ENCODE results near the gene PPT2. TPM values are rescaled to one million over a fixed set of nuclear protein-coding genes. Genes with fewer than 3 reads are reported as not detected.

Gene PPT2
- 35.3 TPM for polyA plus RNA-seq (2013)

GRCh38 chr6:32153564-32154513 lies at the start of gene PPT2:
TSS of gene PPT2 (plus strand) at chr6:32154141. CDS start at chr6:32154595, 454 bp downstream.
- Histone ChIP-seq H3K27me3 (replicated peaks in 2 of 5; ENCODE audit: control insufficient read depth in 4 of 5, insufficient read depth in 5 of 5, low read length in 4 of 5) (peaks cover 0 to 21% (median 12%) of the 10 kb centered on the region in 5 experiments), H3K4me3 (ENCODE audit: control insufficient read depth in 1 of 7, extremely low read depth in 1 of 7, insufficient read depth in 4 of 7, low read depth in 2 of 7, low read length in 6 of 7) (peak within 1 kb of the TSS; percentile 53 to 96 (median 85)), H3K36me3 (ENCODE audit: control insufficient read depth in 4 of 4, insufficient read depth in 4 of 4, low read length in 3 of 4) (peaks cover 5 to 28% (median 18%) of the 10 kb centered on the region in 4 experiments), H3K9me3 (ENCODE audit: control extremely low read depth in 1 of 5, control insufficient read depth in 4 of 5, insufficient read depth in 2 of 5, low read depth in 1 of 5, low read length in 4 of 5) (no peaks in the 10 kb centered on the region), H3K27ac (ENCODE audit: insufficient read depth in 1 of 2, low read depth in 1 of 2, low read length in 2 of 2, poor library complexity in 1 of 2, severe bottlenecking in 2 of 2) (peak within 1 kb of the TSS; percentile 86 to 88), H3K4me1 (ENCODE audit: control extremely low read depth in 1 of 4, control insufficient read depth in 4 of 4, insufficient read depth in 4 of 4, low read length in 3 of 4) (peaks cover 0 to 51% (median 36%) of the 10 kb centered on the region in 4 experiments)
- CTCF ChIA-PET = interaction anchor here (0.6 to 3.0 kb wide), 8 partner anchors 11 to 39 kb away, joined by 3 to 18 read pairs (median 6); partner anchors contain the start of genes EGFL8, FKBPL and GPSM3
- POLR2A ChIA-PET = interaction anchor here (0.8 to 1.1 kb wide), 2 partner anchors 36 to 39 kb away, joined by 3 to 4 read pairs; partner anchors contain the start of genes GPSM3 and PBX2
- WGBS (ENCODE audit: insufficient coverage) = 2% methylated on average over 34 of the region's 52 CpGs
- DNase-seq = peak; percentile 93 to 97 (median 97)

DNA sequence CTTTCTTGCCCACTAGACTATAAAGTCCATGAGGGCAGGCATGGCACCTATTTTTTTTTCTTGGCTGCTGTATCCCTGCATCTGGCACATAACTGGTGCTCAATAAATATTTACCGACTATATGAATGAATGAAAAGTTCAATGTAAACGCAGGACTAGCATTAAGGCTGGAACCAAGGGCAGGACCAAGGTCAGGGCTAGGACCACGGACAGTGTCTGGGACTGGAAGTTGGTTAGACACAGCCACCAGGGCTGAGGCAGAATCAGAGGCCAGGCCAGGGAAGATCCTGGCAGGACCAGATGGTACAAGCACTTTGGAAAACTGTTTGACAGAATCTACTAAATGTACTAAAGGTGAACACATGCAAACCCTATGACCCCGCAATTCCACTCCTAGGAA lies 48.5 kb upstream of the PPT2 start:
- CTCF ChIA-PET = no interaction called here

GRCh38 chr6:32107406-32107805 lies 46.5 kb upstream of the PPT2 start:
- Histone ChIP-seq H3K27ac (ENCODE audit: insufficient read depth in 1 of 2, low read depth in 1 of 2, low read length in 2 of 2, poor library complexity in 1 of 2, severe bottlenecking in 2 of 2) (no peak overlapping the region), H3K9me3 (ENCODE audit: control extremely low read depth in 1 of 5, control insufficient read depth in 4 of 5, insufficient read depth in 2 of 5, low read depth in 1 of 5, low read length in 4 of 5) (no peaks in the 10 kb centered on the region), H3K4me1 (ENCODE audit: control extremely low read depth in 1 of 4, control insufficient read depth in 4 of 4, insufficient read depth in 4 of 4, low read length in 3 of 4) (peaks cover 0 to 27% (median 19%) of the 10 kb centered on the region in 4 experiments), H3K36me3 (ENCODE audit: control insufficient read depth in 4 of 4, insufficient read depth in 4 of 4, low read length in 3 of 4) (peaks cover 0 to 2% (median 0%) of the 10 kb centered on the region in 4 experiments), H3K4me3 (ENCODE audit: control insufficient read depth in 1 of 7, extremely low read depth in 1 of 7, insufficient read depth in 4 of 7, low read depth in 2 of 7, low read length in 6 of 7) (no peak overlapping the region), H3K27me3 (replicated peaks in 2 of 5; ENCODE audit: control insufficient read depth in 4 of 5, insufficient read depth in 5 of 5, low read length in 4 of 5) (peaks cover 0 to 14% (median 0%) of the 10 kb centered on the region in 5 experiments)
- CTCF ChIA-PET = interaction anchor here (2.7 kb wide), 1 partner anchor 11 kb away, joined by 7 read pairs; no protein-coding TSS in a partner anchor
- no CpG with 5 or more reads among the region's 1 CpG for WGBS (ENCODE audit: insufficient coverage)
- POLR2A ChIA-PET = no interaction called here
- DNase-seq = no peak

More for the DNA sequence above, 48.5 kb upstream of the PPT2 start:
- Histone ChIP-seq H3K4me1 (ENCODE audit: control extremely low read depth in 1 of 4, control insufficient read depth in 4 of 4, insufficient read depth in 4 of 4, low read length in 3 of 4) (peaks cover 0 to 27% (median 19%) of the 10 kb centered on the region in 4 experiments), H3K27me3 (replicated peaks in 2 of 5; ENCODE audit: control insufficient read depth in 4 of 5, insufficient read depth in 5 of 5, low read length in 4 of 5) (peaks cover 0 to 14% (median 0%) of the 10 kb centered on the region in 5 experiments), H3K9me3 (ENCODE audit: control extremely low read depth in 1 of 5, control insufficient read depth in 4 of 5, insufficient read depth in 2 of 5, low read depth in 1 of 5, low read length in 4 of 5) (no peaks in the 10 kb centered on the region), H3K36me3 (ENCODE audit: control insufficient read depth in 4 of 4, insufficient read depth in 4 of 4, low read length in 3 of 4) (no peaks in the 10 kb centered on the region), H3K27ac (ENCODE audit: insufficient read depth in 1 of 2, low read depth in 1 of 2, low read length in 2 of 2, poor library complexity in 1 of 2, severe bottlenecking in 2 of 2) (no peak overlapping the region), H3K4me3 (ENCODE audit: control insufficient read depth in 1 of 7, extremely low read depth in 1 of 7, insufficient read depth in 4 of 7, low read depth in 2 of 7, low read length in 6 of 7) (no peak overlapping the region)
- POLR2A ChIA-PET = no interaction called here
- no peak for DNase-seq
- 94% methylated on average over 4 of the region's 4 CpGs for WGBS (ENCODE audit: insufficient coverage)

GRCh38 chr6:32108094-32108627 lies 45.8 kb upstream of the PPT2 start:
- 8% methylated on average over 12 of the region's 15 CpGs for WGBS (ENCODE audit: insufficient coverage)
- peak in 1 of 3 donors; percentile 23 for DNase-seq
- Histone ChIP-seq H3K4me1 (ENCODE audit: control extremely low read depth in 1 of 4, control insufficient read depth in 4 of 4, insufficient read depth in 4 of 4, low read length in 3 of 4) (peaks cover 0 to 27% (median 19%) of the 10 kb centered on the region in 4 experiments), H3K4me3 (ENCODE audit: control insufficient read depth in 1 of 7, extremely low read depth in 1 of 7, insufficient read depth in 4 of 7, low read depth in 2 of 7, low read length in 6 of 7) (peak overlapping the region in 1 of 7 experiments; percentile 7), H3K9me3 (ENCODE audit: control extremely low read depth in 1 of 5, control insufficient read depth in 4 of 5, insufficient read depth in 2 of 5, low read depth in 1 of 5, low read length in 4 of 5) (no peaks in the 10 kb centered on the region), H3K27ac (ENCODE audit: insufficient read depth in 1 of 2, low read depth in 1 of 2, low read length in 2 of 2, poor library complexity in 1 of 2, severe bottlenecking in 2 of 2) (no peak overlapping the region), H3K27me3 (replicated peaks in 2 of 5; ENCODE audit: control insufficient read depth in 4 of 5, insufficient read depth in 5 of 5, low read length in 4 of 5) (peaks cover 0 to 14% (median 0%) of the 10 kb centered on the region in 5 experiments), H3K36me3 (ENCODE audit: control insufficient read depth in 4 of 4, insufficient read depth in 4 of 4, low read length in 3 of 4) (peaks cover 0 to 3% (median 0%) of the 10 kb centered on the region in 4 experiments)
- ChIA-PET CTCF (interaction anchor here (2.7 kb wide), 1 partner anchor 11 kb away, joined by 7 read pairs; no protein-coding TSS in a partner anchor), POLR2A (no interaction called here)

- H3K27ac ChIP-seq (ENCODE audit: insufficient read depth in 1 of 2, low read depth in 1 of 2, low read length in 2 of 2, poor library complexity in 1 of 2, severe bottlenecking in 2 of 2) = no peak overlapping the region
- WGBS (ENCODE audit: insufficient coverage) = 75% methylated on average over 5 of the region's 6 CpGs
- no peaks in the 10 kb centered on the region for H3K9me3 ChIP-seq (ENCODE audit: control extremely low read depth in 1 of 5, control insufficient read depth in 4 of 5, insufficient read depth in 2 of 5, low read depth in 1 of 5, low read length in 4 of 5)
- no peak for DNase-seq
- CTCF ChIA-PET = interaction anchor here (2.7 kb wide), 1 partner anchor 10 kb away, joined by 7 read pairs; no protein-coding TSS in a partner anchor
- H3K4me3 ChIP-seq (ENCODE audit: control insufficient read depth in 1 of 7, extremely low read depth in 1 of 7, insufficient read depth in 4 of 7, low read depth in 2 of 7, low read length in 6 of 7) = peak overlapping the region in 2 of 7 experiments; percentile 6 to 45
- POLR2A ChIA-PET = interaction anchor here (0.9 kb wide), 1 partner anchor 14 kb away, joined by 3 read pairs; no protein-coding TSS in a partner anchor
- peaks cover 0 to 8% (median 2%) of the 10 kb centered on the region in 4 experiments for H3K36me3 ChIP-seq (ENCODE audit: control insufficient read depth in 4 of 4, insufficient read depth in 4 of 4, low read length in 3 of 4)
- peaks cover 0 to 27% (median 19%) of the 10 kb centered on the region in 4 experiments for H3K4me1 ChIP-seq (ENCODE audit: control extremely low read depth in 1 of 4, control insufficient read depth in 4 of 4, insufficient read depth in 4 of 4, low read length in 3 of 4)
- peaks cover 0 to 14% (median 0%) of the 10 kb centered on the region in 5 experiments for H3K27me3 ChIP-seq (replicated peaks in 2 of 5; ENCODE audit: control insufficient read depth in 4 of 5, insufficient read depth in 5 of 5, low read length in 4 of 5)
Observed at GRCh38 chr6:32108727-32109113, 45.2 kb upstream of the PPT2 start.

- peak in 1 of 3 donors; percentile 32 for DNase-seq
- Histone ChIP-seq H3K27me3 (replicated peaks in 2 of 5; ENCODE audit: control insufficient read depth in 4 of 5, insufficient read depth in 5 of 5, low read length in 4 of 5) (peaks cover 0 to 14% (median 0%) of the 10 kb centered on the region in 5 experiments), H3K9me3 (ENCODE audit: control extremely low read depth in 1 of 5, control insufficient read depth in 4 of 5, insufficient read depth in 2 of 5, low read depth in 1 of 5, low read length in 4 of 5) (no peaks in the 10 kb centered on the region), H3K36me3 (ENCODE audit: control insufficient read depth in 4 of 4, insufficient read depth in 4 of 4, low read length in 3 of 4) (peaks cover 0 to 12% (median 2%) of the 10 kb centered on the region in 4 experiments), H3K27ac (ENCODE audit: insufficient read depth in 1 of 2, low read depth in 1 of 2, low read length in 2 of 2, poor library complexity in 1 of 2, severe bottlenecking in 2 of 2) (no peak within 1 kb of the TSS), H3K4me1 (ENCODE audit: control extremely low read depth in 1 of 4, control insufficient read depth in 4 of 4, insufficient read depth in 4 of 4, low read length in 3 of 4) (peaks cover 0 to 27% (median 19%) of the 10 kb centered on the region in 4 experiments), H3K4me3 (ENCODE audit: control insufficient read depth in 1 of 7, extremely low read depth in 1 of 7, insufficient read depth in 4 of 7, low read depth in 2 of 7, low read length in 6 of 7) (peak within 1 kb of the TSS in 2 of 7 experiments; percentile 6 to 45)
- ChIA-PET CTCF (interaction anchor here (1.0 to 2.7 kb wide), 2 partner anchors 9 kb away, joined by 4 to 7 read pairs; no protein-coding TSS in a partner anchor), POLR2A (interaction anchor here (0.6 to 0.9 kb wide), 2 partner anchors 15 to 896 kb away, joined by 3 read pairs; no protein-coding TSS in a partner anchor)
- 13% methylated on average over 4 of the region's 12 CpGs for WGBS (ENCODE audit: insufficient coverage)
Observed at GRCh38 chr6:32109114-32109764, 44.7 kb upstream of the PPT2 start, which contains the start of gene TNXB. TSS of gene TNXB (minus strand) at chr6:32109338. CDS start at chr6:32098198, 11,140 bp downstream.
